ENCODE measurements around the gene COX11.

Gene COX11

GRCh38 chr17:54967621-54968261, 713 bp downstream of the COX11 start:
- no peak for DNase-seq

- DNase-seq: no peak
These were observed 11.7 kb downstream of the COX11 start for GRCh38 chr17:54956791-54957190.

- no peak for DNase-seq
These were observed 17.2 kb downstream of the COX11 start for GRCh38 chr17:54951286-54951685.

GRCh38 chr17:54950116-54950515, 18.3 kb downstream of the COX11 start:
- DNase-seq: no peak

- DNase-seq: no peak
These were observed 20.1 kb downstream of the COX11 start for GRCh38 chr17:54948380-54948779.

- no peak for DNase-seq
These were observed 21.1 kb downstream of the COX11 start for GRCh38 chr17:54947396-54947795.

GRCh38 chr17:54945671-54946070, 22.8 kb downstream of the COX11 start:
- DNase-seq: no peak

- DNase-seq: no peak
These were observed 23.2 kb downstream of the COX11 start for GRCh38 chr17:54945231-54945630.

GRCh38 chr17:54944796-54945195, 23.7 kb downstream of the COX11 start:
- DNase-seq: no peak

- DNase-seq: no peak
These were observed 27.2 kb downstream of the COX11 start for GRCh38 chr17:54941285-54941684.

- DNase-seq: no peak
These were observed 31.0 kb downstream of the COX11 start for GRCh38 chr17:54937426-54937825.

- no peak for DNase-seq
These were observed 31.4 kb downstream of the COX11 start for GRCh38 chr17:54937018-54937417.

- no peak for DNase-seq
These were observed 33.0 kb downstream of the COX11 start for GRCh38 chr17:54935471-54935870.

GRCh38 chr17:54933921-54934320, 34.5 kb downstream of the COX11 start:
- DNase-seq: no peak

- no peak for DNase-seq
These were observed 35.7 kb downstream of the COX11 start for GRCh38 chr17:54932711-54933110.

GRCh38 chr17:54927525-54927924, 40.9 kb downstream of the COX11 start:
- DNase-seq: no peak

GRCh38 chr17:54924405-54924804, 44.0 kb downstream of the COX11 start:
- DNase-seq: no peak

GRCh38 chr17:54920819-54921218, 47.6 kb downstream of the COX11 start:
- DNase-seq: no peak

GRCh38 chr17:54919425-54919824, 49.0 kb downstream of the COX11 start:
- DNase-seq: no peak

- no peak for DNase-seq
These were observed 51.7 kb downstream of the COX11 start for GRCh38 chr17:54916721-54917120.
